Coronary artery (tissue), 2 donors: Measurements from ENCODE around the gene ICA1.

ENCODE experiments used
- DNase-seq: peaks from one replicate; pipeline ENCODE4 v3.0.0-alpha.2; 2017; ENCODE audit warnings: low spot score
- H3K27ac ChIP-seq, 2 donors: fragments of 200-600 bp; sonication (generic); one replicate each; pipeline ENCODE4 v1.5.1; 2016 to 2019
- H3K4me3 ChIP-seq: fragments of 200-600 bp; sonication (generic); 2 replicates; pipeline ENCODE4 v1.5.1; 2016; ENCODE audit warnings: mild to moderate bottlenecking, moderate library complexity
- CTCF ChIP-seq: fragments of 200-600 bp; sonication (generic); IDR thresholded peaks from one replicate; pipeline ENCODE4 v1.5.1; 2019; ENCODE audit warnings: antibody characterized with exemption

ICA1 gene

GRCh38 chr7:8200717-8201116 lies 61.2 kb downstream of the ICA1 start:
- no peak for TF ChIP-seq CTCF
- Histone ChIP-seq H3K27ac (no peak overlapping the region), H3K4me3 (no peak overlapping the region)
- no peak for DNase-seq

- no peak for DNase-seq
- no peak overlapping the region for H3K27ac ChIP-seq
- no peak overlapping the region for H3K4me3 ChIP-seq
- TF ChIP-seq CTCF, result no peak
These were observed 61.7 kb downstream of the ICA1 start for GRCh38 chr7:8200316-8200715.

GRCh38 chr7:8197994-8198698 lies 63.8 kb downstream of the ICA1 start:
- H3K27ac ChIP-seq, result no peak overlapping the region
- TF ChIP-seq CTCF, result no peak
- no peak for DNase-seq
- H3K4me3 ChIP-seq, result no peak overlapping the region

- Histone ChIP-seq H3K4me3 (no peak overlapping the region), H3K27ac (no peak overlapping the region)
- TF ChIP-seq CTCF, result no peak
- DNase-seq, result no peak
These were observed 69.1 kb downstream of the ICA1 start for GRCh38 chr7:8192897-8193296.

GRCh38 chr7:8190119-8190895 lies 71.7 kb downstream of the ICA1 start:
- no peak for DNase-seq
- Histone ChIP-seq H3K27ac (no peak overlapping the region), H3K4me3 (no peak overlapping the region)
- peak; percentile 51 for TF ChIP-seq CTCF

GRCh38 chr7:8189625-8190024 lies 72.3 kb downstream of the ICA1 start:
- DNase-seq, result no peak
- no peak for TF ChIP-seq CTCF
- Histone ChIP-seq H3K27ac (no peak overlapping the region), H3K4me3 (no peak overlapping the region)
